ENCODE data around the gene ZNF787.

GRCh38 chr19:56098731-56099568 is 22.1 kb downstream of the ZNF787 start:
- TF ChIP-seq CTCF (IDR thresholded peaks at IDR 0.05; ENCODE audit: low read depth, low read length) (no peak), EZH2phosphoT487 (IDR thresholded peaks at IDR 0.05; ENCODE audit: low read depth) (no peak)

Measured in OCI-LY3 (cell line).